Neural cell (in vitro differentiated cells): ENCODE results near the gene PARVA.

Source experiments
- EP300 ChIP-seq: fragments of 450-650 bp; conservative IDR thresholded peaks from 2 replicates; pipeline ENCODE4 v1.6.1; 2014; ENCODE audit warnings: antibody characterized with exemption, mild to moderate bottlenecking, moderate library complexity; ENCODE audit not compliant: poor library complexity, severe bottlenecking
- EZH2 ChIP-seq: fragments of 200-600, 300-800 bp; shearing (Covaris generic), sonication (generic); IDR thresholded peaks from 2 replicates; pipeline ENCODE4 v1.6.1; 2014; ENCODE audit warnings: antibody characterized with exemption, low read length, borderline replicate concordance, mild to moderate bottlenecking; ENCODE audit not compliant: insufficient read depth, poor library complexity, severe bottlenecking
- MXI1 ChIP-seq: fragments of 450-650 bp; conservative IDR thresholded peaks from 2 replicates; pipeline ENCODE4 v1.6.1; 2014; ENCODE audit warnings: antibody characterized with exemption, mild to moderate bottlenecking; ENCODE audit not compliant: poor library complexity, severe bottlenecking
- POLR2AphosphoS5 ChIP-seq: IDR thresholded peaks from 2 replicates; pipeline ENCODE4 v1.6.1; 2012
- TAF1 ChIP-seq: IDR thresholded peaks from 2 replicates; pipeline ENCODE4 v1.6.1; 2012; ENCODE audit warnings: low read depth
- TF ChIP-seq, protein P1 (sequence below): fragments of 450-650 bp; IDR thresholded peaks from 2 replicates; pipeline ENCODE4 v1.5.1; 2014; ENCODE audit warnings: antibody characterized with exemption, mild to moderate bottlenecking, moderate library complexity; ENCODE audit not compliant: poor library complexity, severe bottlenecking
- TF ChIP-seq, protein P2 (sequence below): IDR thresholded peaks from 2 replicates; pipeline ENCODE4 v1.6.1; 2012; ENCODE audit warnings: borderline replicate concordance

DNA sequence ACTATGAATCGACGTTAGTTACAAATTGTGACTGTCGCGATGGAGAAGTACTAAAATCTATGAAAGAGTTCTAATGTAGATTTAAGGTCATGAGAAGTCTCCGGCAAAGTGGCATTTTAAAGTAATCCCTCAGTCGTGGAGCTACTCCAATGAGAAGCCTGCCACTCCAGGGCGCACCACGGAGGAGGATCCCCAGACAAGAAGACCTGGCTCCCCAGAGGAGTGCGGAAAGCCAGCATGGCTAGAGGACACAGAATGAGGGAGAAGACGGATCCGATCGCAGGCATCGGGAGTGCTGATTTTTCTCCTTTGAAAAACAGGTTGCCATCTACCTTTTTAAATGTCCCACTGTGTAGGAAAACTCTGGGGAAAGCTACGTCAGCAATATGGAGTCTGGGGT is 155.2 kb downstream of the PARVA start:
- TF ChIP-seq EZH2: no peak
- TF ChIP-seq, protein P1, sequence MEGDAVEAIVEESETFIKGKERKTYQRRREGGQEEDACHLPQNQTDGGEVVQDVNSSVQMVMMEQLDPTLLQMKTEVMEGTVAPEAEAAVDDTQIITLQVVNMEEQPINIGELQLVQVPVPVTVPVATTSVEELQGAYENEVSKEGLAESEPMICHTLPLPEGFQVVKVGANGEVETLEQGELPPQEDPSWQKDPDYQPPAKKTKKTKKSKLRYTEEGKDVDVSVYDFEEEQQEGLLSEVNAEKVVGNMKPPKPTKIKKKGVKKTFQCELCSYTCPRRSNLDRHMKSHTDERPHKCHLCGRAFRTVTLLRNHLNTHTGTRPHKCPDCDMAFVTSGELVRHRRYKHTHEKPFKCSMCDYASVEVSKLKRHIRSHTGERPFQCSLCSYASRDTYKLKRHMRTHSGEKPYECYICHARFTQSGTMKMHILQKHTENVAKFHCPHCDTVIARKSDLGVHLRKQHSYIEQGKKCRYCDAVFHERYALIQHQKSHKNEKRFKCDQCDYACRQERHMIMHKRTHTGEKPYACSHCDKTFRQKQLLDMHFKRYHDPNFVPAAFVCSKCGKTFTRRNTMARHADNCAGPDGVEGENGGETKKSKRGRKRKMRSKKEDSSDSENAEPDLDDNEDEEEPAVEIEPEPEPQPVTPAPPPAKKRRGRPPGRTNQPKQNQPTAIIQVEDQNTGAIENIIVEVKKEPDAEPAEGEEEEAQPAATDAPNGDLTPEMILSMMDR: no peak
- TF ChIP-seq POLR2AphosphoS5: no peak
- TF ChIP-seq, protein P2, sequence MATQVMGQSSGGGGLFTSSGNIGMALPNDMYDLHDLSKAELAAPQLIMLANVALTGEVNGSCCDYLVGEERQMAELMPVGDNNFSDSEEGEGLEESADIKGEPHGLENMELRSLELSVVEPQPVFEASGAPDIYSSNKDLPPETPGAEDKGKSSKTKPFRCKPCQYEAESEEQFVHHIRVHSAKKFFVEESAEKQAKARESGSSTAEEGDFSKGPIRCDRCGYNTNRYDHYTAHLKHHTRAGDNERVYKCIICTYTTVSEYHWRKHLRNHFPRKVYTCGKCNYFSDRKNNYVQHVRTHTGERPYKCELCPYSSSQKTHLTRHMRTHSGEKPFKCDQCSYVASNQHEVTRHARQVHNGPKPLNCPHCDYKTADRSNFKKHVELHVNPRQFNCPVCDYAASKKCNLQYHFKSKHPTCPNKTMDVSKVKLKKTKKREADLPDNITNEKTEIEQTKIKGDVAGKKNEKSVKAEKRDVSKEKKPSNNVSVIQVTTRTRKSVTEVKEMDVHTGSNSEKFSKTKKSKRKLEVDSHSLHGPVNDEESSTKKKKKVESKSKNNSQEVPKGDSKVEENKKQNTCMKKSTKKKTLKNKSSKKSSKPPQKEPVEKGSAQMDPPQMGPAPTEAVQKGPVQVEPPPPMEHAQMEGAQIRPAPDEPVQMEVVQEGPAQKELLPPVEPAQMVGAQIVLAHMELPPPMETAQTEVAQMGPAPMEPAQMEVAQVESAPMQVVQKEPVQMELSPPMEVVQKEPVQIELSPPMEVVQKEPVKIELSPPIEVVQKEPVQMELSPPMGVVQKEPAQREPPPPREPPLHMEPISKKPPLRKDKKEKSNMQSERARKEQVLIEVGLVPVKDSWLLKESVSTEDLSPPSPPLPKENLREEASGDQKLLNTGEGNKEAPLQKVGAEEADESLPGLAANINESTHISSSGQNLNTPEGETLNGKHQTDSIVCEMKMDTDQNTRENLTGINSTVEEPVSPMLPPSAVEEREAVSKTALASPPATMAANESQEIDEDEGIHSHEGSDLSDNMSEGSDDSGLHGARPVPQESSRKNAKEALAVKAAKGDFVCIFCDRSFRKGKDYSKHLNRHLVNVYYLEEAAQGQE: no peak
- no peak for TF ChIP-seq EP300
- no peak for TF ChIP-seq TAF1
- TF ChIP-seq MXI1: no peak
